CD4-positive, alpha-beta T cell treated with Interleukin-21 for 1 hour (primary cell): ENCODE data around the gene PLA2G2D.
"Not testable (repeated sequence)": the region's sequence is repeated elsewhere in the genome, so short reads cannot be mapped to it uniquely, and the experiment has no call there.

Experiments
- DNase-seq: peaks from one replicate; pipeline ENCODE4 v3.0.0-alpha.2; 2020

Gene PLA2G2D

DNA sequence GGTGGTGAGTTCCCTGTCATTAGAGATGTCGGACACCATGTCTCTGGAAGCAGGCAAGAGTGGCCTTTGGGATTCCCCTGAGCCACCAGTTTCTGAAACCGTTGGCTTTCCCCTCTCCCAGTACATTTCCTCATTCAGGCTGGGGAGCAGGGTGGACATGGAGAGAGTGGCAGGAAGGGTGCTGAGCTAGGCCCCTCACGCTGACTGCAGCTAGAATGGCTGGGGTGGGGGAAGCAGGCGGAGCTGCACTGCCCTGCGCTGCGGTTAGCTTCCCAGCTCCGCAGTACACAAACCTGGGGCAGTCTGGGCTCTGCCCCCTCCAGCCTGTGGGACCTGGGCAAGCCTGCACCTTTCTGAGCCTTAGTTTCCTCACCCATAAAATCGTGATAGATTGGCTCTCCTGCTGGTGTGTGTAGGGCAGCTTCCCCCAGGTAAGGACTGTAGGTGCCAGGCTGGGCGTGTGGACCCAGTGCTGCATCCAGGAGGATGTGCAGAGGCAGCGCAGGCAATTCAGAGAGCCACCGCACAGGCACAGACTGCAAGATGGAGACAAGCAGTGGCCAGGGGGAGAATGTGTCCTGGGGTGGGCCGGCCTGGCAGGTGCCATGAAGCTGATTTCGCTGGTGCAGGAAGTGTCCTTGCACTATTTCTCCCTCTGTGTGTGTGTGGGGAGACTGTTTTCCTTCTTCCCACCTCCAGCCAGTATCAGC lies 22.8 kb upstream of the PLA2G2D start:
- no peak for DNase-seq

GRCh38 chr1:20141466-20141865 lies 22.1 kb upstream of the PLA2G2D start:
- DNase-seq = no peak

DNA sequence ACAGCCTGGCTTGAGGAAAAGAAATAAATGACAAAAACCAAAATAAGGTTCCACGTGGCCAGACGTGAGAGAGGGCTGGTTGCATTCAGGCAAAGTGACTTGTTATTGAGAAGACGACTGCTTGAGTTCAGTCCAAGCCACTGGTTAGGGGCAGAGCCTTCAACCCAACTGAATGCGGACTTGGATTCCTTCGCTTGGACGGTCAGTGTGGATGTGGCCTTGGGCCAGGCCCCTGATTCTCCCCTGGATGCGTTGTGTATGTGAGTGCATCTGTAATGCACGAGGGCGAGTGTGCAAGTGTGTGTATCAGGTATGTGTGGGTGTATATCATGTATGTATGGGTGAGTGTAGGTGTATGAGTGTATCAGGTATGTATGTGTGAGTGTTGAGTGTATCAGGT lies 21.7 kb upstream of the PLA2G2D start:
- DNase-seq = no peak

DNA sequence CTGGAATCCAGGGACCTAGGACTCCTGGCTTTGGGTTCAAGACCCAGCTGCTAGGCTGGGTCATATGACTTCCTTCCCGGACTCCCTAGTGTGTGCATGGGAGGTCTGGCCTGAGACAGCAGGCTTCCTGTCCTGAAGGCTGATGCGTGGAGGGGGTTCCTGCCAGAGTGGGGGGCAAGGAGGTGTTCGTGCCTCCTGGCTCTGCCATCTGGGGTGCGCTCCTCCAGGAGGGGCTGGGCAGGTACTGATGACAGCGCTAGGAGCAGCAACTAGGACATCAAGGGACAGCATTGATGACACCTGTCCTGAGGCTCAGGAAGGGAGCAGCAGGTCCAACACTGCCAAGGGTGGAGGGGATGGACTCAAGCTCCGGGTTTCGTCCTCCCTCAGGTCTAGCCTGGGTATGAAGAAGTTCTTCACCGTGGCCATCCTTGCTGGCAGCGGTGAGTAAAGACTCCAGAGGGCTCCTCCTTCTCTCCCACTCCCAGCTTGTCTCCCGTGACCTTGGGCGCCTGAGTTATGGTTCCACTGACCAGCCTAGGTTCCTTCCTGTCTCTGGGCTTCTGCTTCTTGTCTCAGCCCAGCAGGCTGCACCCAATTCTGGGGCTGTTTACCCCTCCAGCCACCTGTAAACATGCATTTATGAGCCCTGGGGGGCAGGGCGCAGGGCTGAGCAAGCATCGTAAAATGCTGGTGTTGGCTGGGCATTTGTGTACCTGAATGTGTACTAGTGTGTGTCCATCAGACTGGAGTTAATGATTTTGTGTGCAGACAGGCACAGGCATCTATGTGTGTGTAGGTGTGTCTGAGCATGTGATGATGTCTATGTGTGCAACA lies 20.7 kb upstream of the PLA2G2D start:
- no peak for DNase-seq

GRCh38 chr1:20138961-20139550 lies 19.7 kb upstream of the PLA2G2D start, which contains the start of gene PLA2G2F:
PLA2G2F (plus strand) TSS chr1:20139323; CDS start chr1:20139428, 105 bp downstream.
- no peak for DNase-seq

DNA sequence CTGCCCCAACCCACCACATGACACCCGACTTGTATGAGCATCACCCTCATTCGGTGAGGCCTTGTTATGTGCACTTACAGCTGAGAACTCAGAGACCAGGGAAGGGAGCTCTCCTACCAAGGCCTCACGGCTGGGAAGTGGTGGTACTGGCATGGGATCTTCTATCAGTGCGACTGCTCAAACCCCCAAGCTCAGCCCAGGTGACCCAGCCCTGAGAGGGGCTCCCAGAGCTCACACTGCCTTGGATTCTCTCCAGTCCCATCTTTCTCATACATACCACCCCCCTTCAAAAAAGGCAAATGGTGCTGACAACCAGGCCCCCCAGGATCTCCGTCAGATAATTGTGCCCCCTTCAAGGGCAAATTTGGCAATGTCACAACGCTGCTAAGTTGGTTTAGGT lies 19.0 kb upstream of the PLA2G2D start:
- no peak for DNase-seq

DNA sequence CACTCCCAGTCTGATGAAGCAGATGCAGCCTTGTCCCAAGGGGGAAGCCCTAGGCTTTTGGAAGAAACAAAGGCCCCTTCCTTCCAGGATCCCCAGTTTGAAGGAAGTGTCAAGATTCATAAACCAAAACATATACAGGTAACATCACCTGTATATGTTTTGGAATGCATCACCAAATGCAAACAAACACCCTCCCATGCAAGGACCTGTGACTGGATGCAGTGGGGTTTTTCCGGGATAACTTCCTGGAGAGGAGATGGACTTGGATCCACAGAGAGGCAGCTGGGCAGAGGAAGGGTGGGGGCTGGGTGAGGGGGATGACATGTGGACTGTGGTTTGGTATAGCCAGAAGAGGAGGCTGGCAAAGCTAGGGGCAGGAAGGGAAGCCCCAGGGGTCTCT lies 18.3 kb upstream of the PLA2G2D start:
- DNase-seq = no peak

- no peak for DNase-seq
Observed at GRCh38 chr1:20137055-20137454, 17.7 kb upstream of the PLA2G2D start.

DNA sequence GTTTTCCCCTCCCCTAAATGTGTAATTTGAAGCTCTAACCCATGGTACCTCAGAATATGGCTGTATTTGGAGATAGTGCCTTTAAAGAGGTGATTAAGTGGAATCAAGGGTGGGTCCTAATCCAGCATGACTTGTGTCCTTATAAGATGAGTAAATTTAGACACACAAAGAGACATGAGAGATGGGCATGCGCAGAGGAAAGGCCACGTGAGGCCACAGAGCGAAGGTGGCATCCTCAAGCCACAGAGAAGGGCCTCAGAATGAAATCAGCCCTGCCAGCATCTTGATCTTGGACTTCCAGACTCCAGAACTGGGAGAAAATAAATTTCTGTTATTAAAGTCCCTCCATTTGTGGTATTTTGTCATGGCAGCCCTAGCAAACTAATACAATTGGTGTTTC lies 16.9 kb upstream of the PLA2G2D start:
- DNase-seq = no peak

- DNase-seq = no peak
Observed at GRCh38 chr1:20134995-20135394, 15.7 kb upstream of the PLA2G2D start.

DNA sequence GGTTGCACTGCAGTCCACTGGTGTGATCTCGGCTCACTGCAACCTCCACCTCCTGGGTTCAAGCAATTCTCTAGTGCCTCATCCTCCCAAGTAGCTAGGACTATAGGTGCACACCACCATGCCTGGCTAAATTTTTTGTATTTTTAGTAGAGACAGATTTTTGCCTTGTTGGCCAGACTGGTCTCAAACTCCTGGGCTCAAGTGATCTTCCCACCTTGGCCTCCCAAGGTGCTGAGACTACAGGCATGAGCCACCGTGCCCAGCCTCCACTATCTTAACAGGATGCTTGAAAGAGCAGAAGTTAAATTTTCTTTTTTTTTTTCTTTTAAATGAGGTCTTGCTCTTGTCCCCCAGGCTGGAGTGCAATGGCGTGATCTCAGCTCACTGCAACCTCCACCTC lies 11.2 kb upstream of the PLA2G2D start:
- not testable (repeated sequence) for DNase-seq

DNA sequence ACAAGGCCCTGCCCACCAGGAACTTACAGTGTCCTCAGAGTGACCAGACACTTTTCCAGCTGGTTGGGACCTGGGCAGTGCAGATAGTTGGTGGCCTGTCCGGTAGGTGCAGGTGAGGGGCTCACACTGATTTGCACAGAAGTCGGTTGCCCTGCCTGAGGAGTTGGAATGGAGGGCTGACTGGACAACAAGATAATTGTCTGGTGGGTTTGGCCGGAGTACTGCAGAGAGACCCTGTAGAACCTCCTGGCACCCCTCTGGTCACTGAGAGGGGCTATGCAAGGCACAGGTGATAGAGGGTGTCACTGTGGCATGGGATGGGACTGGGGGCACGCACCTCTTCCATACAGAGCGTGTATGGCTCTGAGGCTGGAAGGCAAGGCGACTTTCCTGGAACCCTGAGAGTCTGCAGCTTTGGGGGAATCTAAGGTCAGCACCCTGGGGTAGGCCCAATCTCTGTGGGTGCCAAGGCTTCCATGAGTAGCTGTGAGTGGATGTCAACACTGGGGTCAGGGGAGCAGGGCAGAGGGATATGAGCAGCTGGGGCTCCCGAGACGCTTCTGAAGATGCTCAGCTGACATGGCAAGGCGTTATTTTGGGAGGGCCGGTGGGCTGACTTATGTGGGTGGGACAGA lies 7.6 kb upstream of the PLA2G2D start:
- no peak for DNase-seq

DNA sequence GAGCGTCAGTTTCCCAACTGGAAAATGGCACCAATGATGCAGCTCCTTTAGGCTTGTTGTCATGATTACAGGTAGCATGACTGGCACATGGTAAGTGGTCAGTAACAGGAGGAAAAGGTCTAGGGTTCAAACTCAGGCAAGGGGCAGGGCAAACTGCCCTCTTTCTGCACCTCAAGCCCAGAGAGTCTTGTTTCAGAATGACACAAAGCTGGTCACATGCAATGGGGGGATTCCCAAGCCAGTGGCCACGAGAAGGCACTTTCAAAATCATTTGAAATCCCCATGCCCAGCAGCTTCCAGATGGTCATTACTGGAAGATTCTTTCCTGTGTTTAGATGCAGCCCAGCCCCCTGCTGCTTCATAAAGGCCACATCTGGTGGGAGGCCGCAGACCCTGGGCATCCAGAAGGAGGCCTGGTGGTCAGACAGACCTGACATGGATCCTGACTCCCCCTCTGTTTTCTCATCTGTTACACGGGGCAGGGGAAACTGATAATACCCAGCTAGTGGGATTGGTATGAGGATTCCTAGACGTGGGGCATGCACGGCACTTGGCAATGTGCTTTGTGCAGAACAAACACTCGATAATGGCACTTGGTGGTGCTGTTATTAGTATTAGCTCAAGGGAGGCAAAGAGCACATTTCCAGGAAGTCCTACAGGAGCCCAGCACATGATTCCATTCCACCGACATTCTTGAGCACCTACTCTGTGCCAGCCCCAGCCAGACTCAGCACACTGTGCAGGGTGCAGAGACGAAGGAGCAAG lies 6.9 kb upstream of the PLA2G2D start:
- DNase-seq = no peak

GRCh38 chr1:20125100-20125499 lies 5.8 kb upstream of the PLA2G2D start:
- DNase-seq = no peak

DNA sequence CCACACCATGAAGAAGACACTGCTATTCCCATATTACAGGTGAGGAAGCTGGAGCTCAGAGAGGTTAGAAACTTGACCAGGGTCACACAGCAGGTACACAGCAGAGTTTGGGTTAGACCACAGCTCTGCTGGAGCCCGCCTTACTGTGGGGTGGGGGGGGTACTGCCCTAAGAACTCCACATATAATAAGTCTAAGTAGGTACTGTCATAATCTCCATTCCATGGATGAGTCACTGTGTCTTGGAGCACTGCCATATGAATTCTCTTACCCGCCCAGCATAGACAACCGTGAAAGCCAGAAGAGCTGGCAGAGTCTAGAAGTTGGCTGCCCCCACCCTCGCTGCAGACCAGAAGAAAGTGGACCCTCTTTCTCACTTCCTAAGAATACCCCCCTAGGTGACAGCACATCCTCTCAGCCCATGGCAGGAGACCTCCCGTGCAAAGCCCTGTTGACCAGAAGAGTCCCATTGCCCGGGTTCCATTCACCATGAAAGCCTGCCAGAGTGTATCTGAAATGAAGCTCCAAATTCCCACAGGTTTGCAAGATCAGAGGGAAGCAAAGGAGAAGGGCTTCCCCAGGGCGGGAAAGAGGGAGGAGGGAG lies 5.2 kb upstream of the PLA2G2D start:
- DNase-seq = no peak

GRCh38 chr1:20123722-20124455 lies 4.6 kb upstream of the PLA2G2D start:
- DNase-seq = no peak

DNA sequence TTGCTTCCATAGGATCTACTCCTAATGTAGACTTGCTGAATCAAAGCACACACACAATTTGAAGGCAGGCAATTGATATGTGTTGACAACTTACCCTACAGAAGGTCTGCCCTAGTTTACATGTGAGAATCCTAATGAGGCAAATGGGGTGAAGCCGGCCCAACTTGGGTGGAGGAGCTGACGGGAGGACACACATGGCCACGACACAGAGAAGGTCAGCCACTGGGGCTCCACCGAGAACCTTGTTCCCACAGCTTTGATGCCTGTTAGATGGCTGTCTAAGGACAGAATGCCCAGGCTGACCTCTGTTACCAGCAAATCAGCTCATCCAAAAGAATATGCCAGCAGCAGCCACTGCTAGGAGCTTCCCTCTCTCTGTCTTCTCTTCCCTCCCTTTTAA lies 1.5 kb upstream of the PLA2G2D start:
- DNase-seq = no peak

DNA sequence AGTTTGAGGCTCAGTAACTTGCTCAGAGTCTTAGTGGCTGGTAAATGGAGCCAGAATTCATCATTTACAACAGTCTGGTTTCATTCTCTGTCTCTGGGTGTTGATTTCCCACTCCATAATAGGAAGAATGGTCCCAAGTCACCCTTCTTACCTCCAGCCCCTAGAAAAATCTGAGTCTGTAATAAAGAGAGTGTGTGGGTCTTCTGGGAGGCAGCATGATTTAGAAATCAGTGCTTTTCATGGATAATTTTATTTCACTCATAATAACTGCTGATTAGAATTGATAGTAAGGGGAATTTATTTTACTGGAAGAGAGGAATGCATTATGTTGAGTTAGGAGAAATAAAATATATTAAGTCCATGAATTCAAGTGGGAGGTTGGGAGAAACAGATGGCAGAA lies 2.1 kb downstream of the PLA2G2D start:
- DNase-seq = no peak

DNA sequence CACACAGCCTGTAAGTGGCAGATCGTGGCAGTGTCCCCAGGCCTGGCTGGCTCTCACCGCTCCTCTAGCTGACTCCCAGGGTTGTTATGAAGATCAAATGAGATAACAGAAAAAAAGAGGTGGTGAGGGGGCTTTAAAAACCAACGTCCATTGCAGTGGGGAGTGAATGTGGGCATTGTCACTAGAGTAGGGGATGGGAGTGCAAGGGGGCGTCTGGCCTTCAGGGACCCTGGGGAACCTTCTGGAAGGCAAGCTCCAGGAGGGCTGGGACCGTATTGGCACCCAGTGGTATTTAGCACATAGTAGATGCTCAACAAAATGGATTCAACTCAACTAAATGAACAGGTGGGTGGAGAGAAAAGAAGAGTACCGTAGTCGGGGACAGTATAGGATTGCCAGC lies 3.4 kb downstream of the PLA2G2D start:
- DNase-seq = no peak

DNA sequence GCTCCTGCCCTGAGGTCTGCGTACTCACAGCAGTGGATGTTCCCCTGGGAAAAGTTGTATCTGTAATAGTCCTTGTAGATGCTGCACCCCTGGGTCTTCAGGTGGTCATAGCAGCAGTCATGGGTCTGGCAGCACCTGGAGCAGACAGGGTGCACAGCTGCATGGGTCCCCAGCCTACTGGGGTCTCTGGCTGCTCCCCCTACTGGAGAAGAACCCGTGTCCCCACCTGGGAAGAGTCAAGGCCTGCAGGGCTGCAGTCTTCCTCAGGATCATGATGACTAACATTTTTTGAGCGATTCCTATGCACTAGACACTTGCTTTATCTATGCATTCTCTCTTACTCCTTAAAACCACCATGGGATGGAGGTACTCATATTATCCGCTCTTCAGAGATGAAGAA lies 3.9 kb downstream of the PLA2G2D start:
- DNase-seq = no peak

DNA sequence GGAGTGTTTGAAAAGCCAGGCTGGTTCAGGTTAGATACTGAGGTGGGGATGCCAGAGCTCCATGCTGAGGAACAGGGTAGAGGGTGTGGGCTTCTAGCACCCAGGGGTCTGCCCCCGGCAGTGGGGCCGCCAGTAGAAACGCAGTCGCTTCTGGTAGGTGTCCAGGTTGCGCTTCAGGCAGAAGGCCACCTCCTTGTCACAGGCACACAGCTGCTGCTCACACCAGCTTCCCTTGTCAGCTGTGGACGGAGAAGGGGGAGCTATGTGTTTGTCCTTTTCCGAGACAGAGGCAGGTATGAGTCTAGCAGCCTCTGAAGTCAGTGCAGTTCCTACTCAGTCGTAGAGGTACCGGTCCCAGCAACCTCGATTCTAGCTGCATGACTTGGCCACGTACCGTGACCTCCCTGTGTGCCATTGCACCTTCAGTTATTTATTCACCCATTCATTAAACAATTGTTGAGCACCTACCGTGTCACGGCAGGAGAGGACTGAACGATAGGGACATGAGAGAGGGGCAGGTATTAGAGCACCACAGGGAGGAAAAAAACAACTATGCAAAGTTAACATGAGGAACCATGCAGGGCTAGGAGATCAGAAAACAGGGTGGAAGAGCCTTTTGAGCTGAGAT lies 5.2 kb downstream of the PLA2G2D start:
- no peak for DNase-seq
